Panc1 (cell line): ENCODE results near the gene TMC3.
"Not testable (repeated sequence)": the region's sequence is repeated elsewhere in the genome, so short reads cannot be mapped to it uniquely, and the experiment has no call there.

Source experiments
- POLR2AphosphoS5 ChIP-seq: IDR thresholded peaks from 2 replicates; pipeline ENCODE4 v1.6.1; 2012; ENCODE audit warnings: mild to moderate bottlenecking, low read depth, low read length, moderate library complexity
- REST ChIP-seq, 2 experiments: IDR thresholded peaks; 2 replicates each; pipeline ENCODE4 v1.6.1; 2011 to 2012; ENCODE audit warnings: low read depth in 2 of 2, control low read depth in 1 of 2, low read length in 1 of 2, mild to moderate bottlenecking in 1 of 2, moderate library complexity in 1 of 2; ENCODE audit not compliant: insufficient read depth in 1 of 2
- TF ChIP-seq, protein P1 (sequence below): fragments of 450-650 bp; IDR thresholded peaks from 2 replicates; pipeline ENCODE4 v1.5.1; 2017; ENCODE audit warnings: mild to moderate bottlenecking

- TF ChIP-seq, protein P1, sequence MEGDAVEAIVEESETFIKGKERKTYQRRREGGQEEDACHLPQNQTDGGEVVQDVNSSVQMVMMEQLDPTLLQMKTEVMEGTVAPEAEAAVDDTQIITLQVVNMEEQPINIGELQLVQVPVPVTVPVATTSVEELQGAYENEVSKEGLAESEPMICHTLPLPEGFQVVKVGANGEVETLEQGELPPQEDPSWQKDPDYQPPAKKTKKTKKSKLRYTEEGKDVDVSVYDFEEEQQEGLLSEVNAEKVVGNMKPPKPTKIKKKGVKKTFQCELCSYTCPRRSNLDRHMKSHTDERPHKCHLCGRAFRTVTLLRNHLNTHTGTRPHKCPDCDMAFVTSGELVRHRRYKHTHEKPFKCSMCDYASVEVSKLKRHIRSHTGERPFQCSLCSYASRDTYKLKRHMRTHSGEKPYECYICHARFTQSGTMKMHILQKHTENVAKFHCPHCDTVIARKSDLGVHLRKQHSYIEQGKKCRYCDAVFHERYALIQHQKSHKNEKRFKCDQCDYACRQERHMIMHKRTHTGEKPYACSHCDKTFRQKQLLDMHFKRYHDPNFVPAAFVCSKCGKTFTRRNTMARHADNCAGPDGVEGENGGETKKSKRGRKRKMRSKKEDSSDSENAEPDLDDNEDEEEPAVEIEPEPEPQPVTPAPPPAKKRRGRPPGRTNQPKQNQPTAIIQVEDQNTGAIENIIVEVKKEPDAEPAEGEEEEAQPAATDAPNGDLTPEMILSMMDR, result not testable (repeated sequence)
- TF ChIP-seq POLR2AphosphoS5; REST (IDR thresholded peaks at IDR 0.05; ENCODE audit: insufficient read depth in 1 of 2, low read depth in 2 of 2, low read length in 1 of 2): not testable (repeated sequence)
Observed at GRCh38 chr15:81348691-81349090, 25.3 kb downstream of the TMC3 start.
